Stomach smooth muscle (tissue), 2 donors: ENCODE data around the gene WWC1.

Experiments used
- H3K27ac ChIP-seq: one replicate; pipeline ENCODE4 v1.7.0; 2013; ENCODE audit warnings: mild to moderate bottlenecking, low read length, inconsistent platforms
- H3K27me3 ChIP-seq, 2 donors: one replicate each; pipeline ENCODE4 v1.7.0; 2013; ENCODE audit warnings: low read length in 2 of 2; ENCODE audit not compliant: insufficient read depth in 2 of 2, control insufficient read depth in 1 of 2
- H3K36me3 ChIP-seq, 2 donors: one replicate each; pipeline ENCODE4 v1.7.0; 2013; ENCODE audit warnings: low read length in 2 of 2; ENCODE audit not compliant: control insufficient read depth in 2 of 2, insufficient read depth in 2 of 2
- H3K4me1 ChIP-seq: one replicate; pipeline ENCODE4 v1.7.0; 2013; ENCODE audit warnings: low read length; ENCODE audit not compliant: control insufficient read depth, insufficient read depth
- H3K4me3 ChIP-seq, 2 donors: one replicate each; pipeline ENCODE4 v1.7.0; 2013; ENCODE audit warnings: low read length in 2 of 2
- H3K9ac ChIP-seq, 2 donors: one replicate each; pipeline ENCODE4 v1.7.0; 2013; ENCODE audit warnings: low read length in 2 of 2, mild to moderate bottlenecking in 1 of 2
- H3K9me3 ChIP-seq, 2 donors: one replicate each; pipeline ENCODE4 v1.7.0; 2013; ENCODE audit warnings: low read length in 2 of 2; ENCODE audit not compliant: control insufficient read depth in 2 of 2
- donor health status: healthy.
- donor health status: Pancreatic carcinoma.

The WWC1 gene

GRCh38 chr5:168486136-168486879 lies 194.9 kb downstream of the WWC1 start, which contains the start of gene RARS1:
Gene RARS1 (plus strand): TSS chr5:168486471. CDS start chr5:168486499, 28 bp downstream.
- H3K4me1 ChIP-seq: peaks cover 10% of the 10 kb centered on the region
- peak within 1 kb of the TSS; percentile 80 to 100 for H3K4me3 ChIP-seq
- peak within 1 kb of the TSS; percentile 88 to 98 for H3K9ac ChIP-seq
- peaks cover 17% of the 10 kb centered on the region in 2 donors for H3K36me3 ChIP-seq
- no peaks in the 10 kb centered on the region for H3K27me3 ChIP-seq
- peak within 1 kb of the TSS; percentile 66 for H3K27ac ChIP-seq
- H3K9me3 ChIP-seq: no peaks in the 10 kb centered on the region

- H3K27ac ChIP-seq: no peak overlapping the region
- H3K27me3 ChIP-seq: no peaks in the 10 kb centered on the region
- peaks cover 30 to 44% of the 10 kb centered on the region in 2 donors for H3K36me3 ChIP-seq
- H3K4me3 ChIP-seq: no peak overlapping the region
- H3K9me3 ChIP-seq: no peaks in the 10 kb centered on the region
- H3K4me1 ChIP-seq: peaks cover 10% of the 10 kb centered on the region
- no peak overlapping the region for H3K9ac ChIP-seq
Observed at GRCh38 chr5:168489059-168489458, 197.6 kb downstream of the WWC1 start.

GRCh38 chr5:168494057-168494555 lies 202.7 kb downstream of the WWC1 start:
- peaks cover 43 to 51% of the 10 kb centered on the region in 2 donors for H3K36me3 ChIP-seq
- H3K9ac ChIP-seq: no peak overlapping the region
- no peak overlapping the region for H3K27ac ChIP-seq
- H3K4me3 ChIP-seq: no peak overlapping the region
- no peaks in the 10 kb centered on the region for H3K27me3 ChIP-seq
- no peaks in the 10 kb centered on the region for H3K4me1 ChIP-seq
- no peaks in the 10 kb centered on the region for H3K9me3 ChIP-seq

- no peaks in the 10 kb centered on the region for H3K9me3 ChIP-seq
- H3K27me3 ChIP-seq: no peaks in the 10 kb centered on the region
- H3K36me3 ChIP-seq: peaks cover 21 to 36% of the 10 kb centered on the region in 2 donors
- H3K4me1 ChIP-seq: no peaks in the 10 kb centered on the region
- no peak overlapping the region for H3K27ac ChIP-seq
- no peak overlapping the region for H3K9ac ChIP-seq
- H3K4me3 ChIP-seq: no peak overlapping the region
Observed at GRCh38 chr5:168502563-168503237, 211.3 kb downstream of the WWC1 start.

- Histone ChIP-seq H3K9me3 (no peaks in the 10 kb centered on the region), H3K4me1 (no peaks in the 10 kb centered on the region), H3K9ac (no peak overlapping the region), H3K27ac (no peak overlapping the region), H3K4me3 (no peak overlapping the region), H3K36me3 (peaks cover 58 to 63% of the 10 kb centered on the region in 2 donors), H3K27me3 (no peaks in the 10 kb centered on the region)
Observed at GRCh38 chr5:168513861-168514428, 222.5 kb downstream of the WWC1 start.
